ENCODE measurements around the gene PIGQ.

The PIGQ gene

GRCh38 chr16:569445-570254 lies at the start of gene PIGQ:
TSS of gene PIGQ (plus strand) at chr16:569968. CDS start at chr16:574075, 4,107 bp downstream.
- peak; percentile 74 for DNase-seq (ENCODE audit: low spot score)

- no peak for DNase-seq (ENCODE audit: low spot score)
Measured at GRCh38 chr16:520847-521246, 48.9 kb upstream of the PIGQ start.

- DNase-seq (ENCODE audit: low spot score), result no peak
Measured at GRCh38 chr16:521381-522210, 48.2 kb upstream of the PIGQ start.

- no peak for DNase-seq (ENCODE audit: low spot score)
Measured at GRCh38 chr16:522320-523096, 47.3 kb upstream of the PIGQ start.

DNA sequence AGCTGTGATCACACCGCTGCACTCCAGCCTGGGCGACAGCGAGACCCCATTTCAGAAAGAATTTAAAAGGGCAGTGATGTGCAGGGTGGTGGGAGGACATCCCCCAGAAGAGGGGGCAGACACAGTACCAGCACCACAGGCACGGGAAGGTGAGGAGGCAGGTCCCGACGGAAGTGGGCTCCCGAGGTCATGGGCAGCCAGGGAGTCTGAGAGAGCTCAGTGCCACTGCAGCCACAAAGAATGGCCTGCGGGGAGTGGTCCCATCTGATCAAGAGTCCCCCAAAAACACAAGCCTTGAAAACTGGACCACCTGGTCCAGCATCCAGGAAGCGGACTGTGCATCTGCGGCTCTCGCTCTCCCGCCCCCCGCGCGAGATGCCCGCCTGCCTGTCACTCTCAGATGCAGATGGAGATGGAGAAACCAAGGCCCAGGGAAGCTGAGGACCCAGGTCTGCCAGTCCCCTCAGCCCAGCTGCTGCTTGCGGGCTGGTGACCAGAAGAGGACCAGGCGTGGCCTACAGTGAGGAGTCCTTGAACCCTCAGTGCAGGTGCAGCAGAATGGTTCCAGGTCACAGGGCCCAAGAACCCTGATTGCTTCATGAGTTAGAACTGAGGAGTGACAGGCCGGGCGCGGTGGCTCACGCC lies 46.5 kb upstream of the PIGQ start:
- no peak for DNase-seq (ENCODE audit: low spot score)

DNA sequence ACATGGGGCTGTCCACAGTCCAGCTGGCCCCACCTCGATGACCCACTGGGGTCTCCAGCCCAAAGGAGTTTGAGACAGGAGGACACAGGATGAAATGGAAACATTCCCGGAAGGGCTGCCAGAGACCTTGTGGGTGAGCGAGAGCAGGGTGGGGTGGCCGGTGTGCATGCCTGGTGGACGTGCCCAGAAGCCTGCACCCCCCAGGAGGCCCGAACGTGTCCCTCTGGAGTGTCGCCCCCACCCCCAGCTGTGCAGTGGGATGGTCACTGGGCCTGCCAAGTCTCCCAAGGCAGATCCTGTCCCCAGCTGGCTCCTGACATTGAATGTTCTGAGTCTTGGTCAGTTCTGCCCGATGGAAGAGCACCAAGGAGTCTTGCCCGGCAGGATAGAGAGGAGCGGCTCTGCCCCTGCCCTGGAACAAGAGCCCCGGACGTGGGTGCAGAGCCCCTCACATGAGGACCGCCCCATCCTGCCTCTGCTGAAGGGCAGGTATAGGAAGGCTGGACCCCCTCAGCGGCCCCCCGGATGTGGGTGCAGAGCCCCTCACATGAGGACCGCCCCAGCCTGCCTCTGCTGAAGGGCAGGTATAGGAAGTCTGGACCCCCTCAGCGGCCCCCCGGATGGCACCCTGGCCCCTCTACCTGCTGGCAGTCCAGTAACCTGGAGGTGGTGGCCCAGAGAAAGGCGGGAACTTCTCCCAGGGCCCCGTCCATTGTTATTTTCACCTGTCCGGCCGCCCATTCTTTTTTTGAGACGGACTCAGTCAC lies 45.3 kb upstream of the PIGQ start:
- no peak for DNase-seq (ENCODE audit: low spot score)

GRCh38 chr16:525123-525519 lies 44.6 kb upstream of the PIGQ start:
- no peak for DNase-seq (ENCODE audit: low spot score)

DNA sequence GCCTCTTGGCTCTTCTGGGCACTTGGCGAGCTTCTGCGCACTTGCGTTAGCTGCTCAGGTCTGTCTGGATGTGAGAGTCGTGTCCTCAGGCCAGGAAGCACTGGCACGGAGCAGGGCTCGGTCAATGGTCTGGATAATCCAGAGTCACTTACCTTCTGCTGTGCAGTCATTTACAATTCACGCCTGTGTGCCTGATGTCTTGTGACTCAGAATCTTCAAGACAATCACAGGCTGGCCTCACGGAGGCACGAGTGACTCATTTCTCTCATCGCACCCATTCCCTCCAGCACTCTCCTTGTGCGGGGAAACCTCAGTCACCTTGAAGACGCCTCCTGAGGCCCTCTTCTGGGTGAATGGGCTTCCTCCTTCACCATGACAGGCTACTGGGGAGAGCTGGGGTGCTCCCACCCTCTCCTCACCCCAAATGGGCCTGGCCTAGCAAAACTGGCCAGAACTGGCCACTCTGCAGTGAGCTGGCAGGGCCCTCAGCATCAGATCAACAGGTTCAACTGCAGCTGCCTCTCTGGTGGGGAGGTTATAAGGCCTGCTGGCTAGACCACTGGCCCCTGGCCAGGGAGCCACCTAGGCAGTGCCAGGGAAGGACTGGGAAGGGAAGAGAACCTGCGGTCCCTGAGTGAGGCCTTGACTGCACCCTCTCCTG lies 44.1 kb upstream of the PIGQ start:
- DNase-seq (ENCODE audit: low spot score), result no peak

DNA sequence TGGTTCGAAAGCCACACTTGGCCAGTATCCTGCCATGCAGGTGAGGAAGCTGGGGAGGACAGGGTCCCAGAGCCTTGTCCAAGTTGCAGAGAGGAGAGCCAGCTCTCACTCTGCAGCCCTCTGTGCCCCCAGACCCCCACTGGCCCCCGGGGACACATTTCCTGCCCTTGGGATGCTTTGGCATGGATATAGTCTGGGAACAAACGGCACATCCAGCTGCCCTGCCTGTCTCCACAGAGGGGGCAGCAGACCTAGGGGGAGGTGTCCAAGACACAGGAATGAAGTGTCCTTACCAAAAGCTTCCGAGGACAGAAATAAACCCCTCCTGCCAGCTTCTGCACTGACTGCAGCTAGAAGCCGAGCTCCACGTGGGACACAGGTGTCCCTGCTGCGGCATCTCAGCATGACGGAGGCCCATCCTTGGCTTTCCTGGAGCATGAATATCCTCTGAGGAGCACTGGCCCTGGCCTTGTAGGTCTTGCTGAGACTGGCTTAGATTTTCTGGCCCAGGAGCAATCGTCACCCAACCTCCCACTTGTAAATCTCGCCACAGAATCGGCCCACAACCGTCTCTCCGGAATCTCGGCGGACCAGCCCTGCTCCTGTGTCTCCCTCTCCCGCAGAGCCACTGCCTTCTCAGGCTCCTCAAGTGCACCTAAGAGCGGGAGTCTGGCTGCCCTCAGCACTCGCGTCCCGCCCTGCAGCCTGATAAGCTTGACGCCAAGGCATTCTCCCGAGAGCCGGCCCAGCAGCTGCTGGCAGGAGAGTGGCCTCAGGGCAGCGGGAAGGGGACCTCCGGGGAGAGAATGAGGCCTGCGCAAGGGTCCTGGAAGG lies 43.4 kb upstream of the PIGQ start:
- no peak for DNase-seq (ENCODE audit: low spot score)

- DNase-seq (ENCODE audit: low spot score), result peak; percentile 68
Measured at GRCh38 chr16:527015-527903, 42.5 kb upstream of the PIGQ start, which contains the start of gene CAPN15. TSS of gene CAPN15 (plus strand) at chr16:527712. CDS start at chr16:546839, 19,127 bp downstream.

- DNase-seq (ENCODE audit: low spot score), result no peak
Measured at GRCh38 chr16:528111-529011, 41.4 kb upstream of the PIGQ start.

DNA sequence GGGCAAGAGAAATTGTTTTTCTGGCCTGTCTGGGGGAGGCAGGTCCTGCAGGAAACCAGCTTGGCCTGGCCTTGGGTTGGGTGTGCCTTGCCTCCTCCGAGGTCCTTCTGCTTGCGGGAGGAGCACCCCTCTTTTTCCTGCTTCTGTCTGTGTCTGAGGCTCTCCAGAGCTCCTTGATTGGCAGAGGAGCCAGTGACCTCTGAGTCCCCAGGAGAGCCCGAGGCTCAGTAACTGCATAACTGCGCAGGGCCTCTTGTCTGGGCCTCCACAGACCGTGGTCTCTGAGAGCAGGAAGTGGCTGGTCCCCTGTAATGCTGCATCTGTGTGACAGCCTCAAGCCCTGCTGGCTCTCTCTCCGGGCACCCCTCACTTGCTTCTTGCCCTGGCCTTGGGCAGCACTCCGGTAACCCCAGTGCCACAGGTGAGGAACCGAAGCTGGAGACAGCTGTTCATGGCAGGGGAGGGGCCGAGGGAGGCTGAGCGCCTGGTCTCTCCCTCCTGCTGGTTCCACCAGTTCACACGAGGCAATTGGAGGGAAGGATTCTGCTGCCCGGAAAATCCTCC lies 40.7 kb upstream of the PIGQ start:
- no peak for DNase-seq (ENCODE audit: low spot score)

DNA sequence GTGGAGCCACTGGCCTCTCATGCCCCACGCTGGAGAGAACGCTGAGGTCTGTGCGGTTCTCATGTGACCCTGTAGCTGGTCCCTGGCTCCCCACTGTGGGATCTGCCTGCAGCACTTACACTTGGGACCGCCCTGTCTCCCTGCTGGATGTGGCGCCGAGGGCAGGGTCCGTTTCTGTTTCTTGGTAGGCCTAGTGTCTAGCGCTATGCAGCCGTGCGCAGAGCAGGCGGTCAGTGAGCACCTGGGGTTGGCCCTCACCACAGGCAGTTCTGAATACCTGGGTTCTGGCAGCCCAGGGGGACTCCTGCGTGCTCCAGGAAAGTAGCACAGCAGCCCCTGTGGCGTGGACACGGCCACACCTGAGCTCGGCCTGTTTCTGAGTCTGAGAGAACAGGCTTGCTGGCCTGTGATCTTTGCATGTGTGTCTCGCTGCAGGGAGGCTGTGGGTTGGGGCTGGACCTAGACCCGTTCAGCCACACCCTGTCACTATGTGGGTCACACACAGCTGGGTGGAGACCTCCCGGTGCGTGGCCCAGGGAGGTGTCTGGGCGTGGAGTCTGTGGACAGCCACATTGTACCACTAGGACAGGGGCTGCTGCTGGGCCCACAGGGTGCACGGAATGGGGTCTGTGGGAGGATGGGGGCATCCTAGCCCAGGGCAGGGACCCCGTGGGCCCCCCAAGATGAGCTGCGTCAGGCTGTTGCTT lies 39.5 kb upstream of the PIGQ start:
- no peak for DNase-seq (ENCODE audit: low spot score)

GRCh38 chr16:531494-532125 lies 38.2 kb upstream of the PIGQ start:
- no peak for DNase-seq (ENCODE audit: low spot score)

GRCh38 chr16:533391-534123 lies 36.2 kb upstream of the PIGQ start:
- peak; percentile 84 for DNase-seq (ENCODE audit: low spot score)
